Right lobe of liver (tissue), 6 donors: ENCODE results near the gene APBA3. TPM values are rescaled to one million over a fixed set of nuclear protein-coding genes. Genes with fewer than 3 reads are reported as not detected.

Experiments
- ATAC-seq, 4 donors: fragments of 200-7000 bp; cut with Tn5 transposase; one replicate each; pipeline ENCODE4 v1.9.1; 2020; ENCODE audit warnings: mild to moderate bottlenecking in 4 of 4, moderate library complexity in 4 of 4
- DNase-seq, 3 donors: peaks; one replicate each; pipeline ENCODE4 v3.0.0-alpha.2; 2020
- H3K27ac ChIP-seq, 3 donors: fragments of 200-600 bp; one replicate each; pipeline ENCODE4 v1.8.0; 2022
- H3K27me3 ChIP-seq, 2 donors: fragments of 200-600 bp; one replicate each; pipeline ENCODE4 v1.8.0; 2022
- H3K36me3 ChIP-seq, 4 donors: fragments of 200-600 bp; sonication (generic) in 1 of 4; one replicate each; pipeline versions ENCODE4 v1.5.1 to v1.8.0; 2017 to 2022; ENCODE audit warnings: control low read depth in 1 of 4
- H3K4me1 ChIP-seq, 4 donors: fragments of 200-600 bp; sonication (generic) in 1 of 4; one replicate each; pipeline versions ENCODE4 v1.5.1 to v1.8.0; 2017 to 2022; ENCODE audit warnings: control low read depth in 1 of 4
- H3K4me3 ChIP-seq, 3 donors: fragments of 200-600 bp; one replicate each; pipeline ENCODE4 v1.8.0; 2022
- H3K9me3 ChIP-seq, 4 donors: fragments of 200-600 bp; sonication (generic) in 1 of 4; one replicate each; pipeline versions ENCODE4 v1.5.1 to v1.8.0; 2017 to 2022; ENCODE audit warnings: control low read depth in 1 of 4
- CTCF ChIP-seq, 4 donors: fragments of 200-600 bp in 3 of 4; fragments of 450-650 bp in 1 of 4; IDR thresholded peaks; one replicate each; pipeline versions ENCODE4 v1.5.1 to v1.8.0; 2016 to 2022; ENCODE audit warnings: antibody characterized with exemption in 4 of 4, mild to moderate bottlenecking in 2 of 4
- POLR2A ChIP-seq: fragments of 450-650 bp; IDR thresholded peaks from one replicate; pipeline ENCODE4 v1.6.1; 2017; ENCODE audit warnings: antibody characterized with exemption, mild to moderate bottlenecking
- WGBS: methylation state at CpG from one replicate; pipeline ENCODE4 v1.1.6; 2018; ENCODE audit warnings: low coverage, low lambda C conversion rate; ENCODE audit not compliant: insufficient coverage; ENCODE audit errors: missing lambda C conversion rate; 5-methylcytosine and 5-hydroxymethylcytosine counted together
- intact Hi-C, 2 donors: fragments of 100-400 bp; cut with DNase I; formaldehyde crosslinking; loops; one replicate each; pipeline versions ENCODE4 v1.11.2 to v1.14.1; 2022
- total RNA-seq, 6 experiments: library from RNA; depleted of rRNA in 2 of 6; stranded (reverse); fragments of >200 nt in 2 of 6; fragmentation: NEBNext Ultra II Directional in 3 of 6; extraction: Animal tissue kit (Norgen Biotek cat#: 25700) in 3 of 6; gene quantifications; one replicate each; pipeline versions ENCODE4 v1.1.0 to v1.2.4, GENCODE V29; 2016 to 2023
- donor health status: DM: no; HTN: yes; CAD: no.
- donor health status: DM: no; HTN: no; CAD: no.
- donor health status: DM: no; HTN: no; CAD: no.
- donor health status: DM: no; HTN: yes; CAD: no.
- donor health status: DM: no; HTN: yes; CAD: no.

APBA3 gene
- total RNA-seq, 6 experiments from 2014 or later: 10.1 to 24.1 (median 12.6) TPM

GRCh38 chr19:3745363-3746045, 16.0 kb downstream of the APBA3 start:
- WGBS: 53% methylated on average over 4 of the region's 8 CpGs
- Histone ChIP-seq H3K4me3 (no peak overlapping the region), H3K27ac (no peak overlapping the region), H3K9me3 (no peaks in the 10 kb centered on the region), H3K36me3 (peaks cover 0 to 13% (median 1%) of the 10 kb centered on the region in 4 donors), H3K27me3 (no peaks in the 10 kb centered on the region), H3K4me1 (no peaks in the 10 kb centered on the region)
- intact Hi-C loops: no loop called here
- DNase-seq (no peak), ATAC-seq (no peak)
- TF ChIP-seq POLR2A (no peak), CTCF (IDR thresholded peaks at IDR 0.05) (no peak)

- DNase-seq: no peak
- intact Hi-C loops: no loop called here
- peak in 1 of 4 donors; percentile 24 for ATAC-seq
- Histone ChIP-seq H3K4me1 (no peaks in the 10 kb centered on the region), H3K4me3 (no peak overlapping the region), H3K27ac (no peak overlapping the region), H3K9me3 (no peaks in the 10 kb centered on the region), H3K27me3 (no peaks in the 10 kb centered on the region), H3K36me3 (peaks cover 0 to 5% (median 2%) of the 10 kb centered on the region in 4 donors)
- TF ChIP-seq CTCF (IDR thresholded peaks at IDR 0.05) (no peak), POLR2A (no peak)
- 100% methylated on average over 1 of the region's 2 CpGs for WGBS
These were observed 18.0 kb downstream of the APBA3 start for GRCh38 chr19:3743486-3743885.

GRCh38 chr19:3740431-3740830, 21.1 kb downstream of the APBA3 start:
- no peak for TF ChIP-seq CTCF (IDR thresholded peaks at IDR 0.05)
- TF ChIP-seq POLR2A: no peak
- peaks cover 0 to 9% (median 2%) of the 10 kb centered on the region in 4 donors for H3K36me3 ChIP-seq
- DNase-seq (no peak), ATAC-seq (no peak)
- WGBS: 25% methylated on average over 1 of the region's 24 CpGs
- H3K9me3 ChIP-seq: no peaks in the 10 kb centered on the region
- H3K4me3 ChIP-seq: no peak overlapping the region
- intact Hi-C loops: no loop called here
- no peak overlapping the region for H3K27ac ChIP-seq
- no peaks in the 10 kb centered on the region for H3K4me1 ChIP-seq
- H3K27me3 ChIP-seq: no peaks in the 10 kb centered on the region

DNA sequence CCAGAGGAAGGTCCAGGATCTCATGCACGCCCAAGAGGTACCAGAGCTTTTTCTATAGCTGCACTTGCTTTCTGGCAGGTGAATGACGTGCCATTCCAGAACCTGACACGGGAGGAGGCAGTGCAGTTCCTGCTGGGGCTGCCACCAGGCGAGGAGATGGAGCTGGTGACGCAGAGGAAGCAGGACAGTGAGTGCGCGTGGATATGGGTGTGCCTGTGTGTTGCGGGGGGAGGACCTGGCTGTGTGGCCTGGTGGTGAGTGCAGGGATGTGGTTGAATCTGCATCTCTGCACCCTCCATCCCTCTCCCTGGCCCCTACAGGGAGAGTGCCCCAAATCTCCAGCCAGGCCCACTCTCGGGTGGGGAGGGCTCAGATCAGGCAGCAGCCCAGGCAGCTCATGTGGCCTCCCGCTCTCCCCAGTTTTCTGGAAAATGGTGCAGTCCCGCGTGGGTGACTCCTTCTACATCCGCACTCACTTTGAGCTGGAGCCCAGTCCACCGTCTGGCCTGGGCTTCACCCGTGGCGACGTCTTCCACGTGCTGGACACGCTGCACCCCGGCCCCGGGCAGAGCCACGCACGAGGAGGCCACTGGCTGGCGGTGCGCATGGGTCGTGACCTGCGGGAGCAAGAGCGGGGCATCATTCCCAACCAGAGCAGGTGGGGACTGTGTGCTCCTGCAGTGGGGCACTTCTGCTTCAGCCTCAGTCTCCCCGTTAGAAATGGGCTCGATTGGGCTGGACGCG, 22.8 kb downstream of the APBA3 start:
- peak in 1 of 4 donors; percentile 8 for ATAC-seq
- intact Hi-C loops: no loop called here
- no peak overlapping the region for H3K27ac ChIP-seq
- no peaks in the 10 kb centered on the region for H3K9me3 ChIP-seq
- TF ChIP-seq CTCF (IDR thresholded peaks at IDR 0.05) (no peak), POLR2A (no peak)
- 81% methylated on average over 8 of the region's 32 CpGs for WGBS
- no peaks in the 10 kb centered on the region for H3K27me3 ChIP-seq
- no peak overlapping the region for H3K4me3 ChIP-seq
- DNase-seq: no peak
- H3K4me1 ChIP-seq: no peaks in the 10 kb centered on the region
- H3K36me3 ChIP-seq: peaks cover 0 to 11% (median 2%) of the 10 kb centered on the region in 4 donors
